ENCODE data around the gene ZNF322.

The ZNF322 gene

GRCh38 chr6:26599591-26599990 lies 60.0 kb downstream of the ZNF322 start:
- no peak for DNase-seq (ENCODE audit: low spot score)
- TF ChIP-seq CTCF (IDR thresholded peaks at IDR 0.05; ENCODE audit: extremely low read depth, insufficient read depth, missing control alignments): no peak
- in situ Hi-C loops (cut with MboI; ENCODE audit: low pct_unique_long_range_greater_than_20kb, low sequenced_read_pairs, unreplicated experiment): no loop called here

- no peak for TF ChIP-seq CTCF (IDR thresholded peaks at IDR 0.05; ENCODE audit: extremely low read depth, insufficient read depth, missing control alignments)
- no peak for DNase-seq (ENCODE audit: low spot score)
- in situ Hi-C loops (cut with MboI; ENCODE audit: low pct_unique_long_range_greater_than_20kb, low sequenced_read_pairs, unreplicated experiment): no loop called here
These were observed 60.4 kb downstream of the ZNF322 start for GRCh38 chr6:26599134-26599533.

GRCh38 chr6:26598267-26598666 lies 61.3 kb downstream of the ZNF322 start:
- DNase-seq (ENCODE audit: low spot score): no peak
- in situ Hi-C loops (cut with MboI; ENCODE audit: low pct_unique_long_range_greater_than_20kb, low sequenced_read_pairs, unreplicated experiment): no loop called here
- TF ChIP-seq CTCF (IDR thresholded peaks at IDR 0.05; ENCODE audit: extremely low read depth, insufficient read depth, missing control alignments): no peak

GRCh38 chr6:26597821-26598220 lies 61.7 kb downstream of the ZNF322 start:
- in situ Hi-C loops (cut with MboI; ENCODE audit: low pct_unique_long_range_greater_than_20kb, low sequenced_read_pairs, unreplicated experiment): no loop called here
- no peak for DNase-seq (ENCODE audit: low spot score)
- TF ChIP-seq CTCF (IDR thresholded peaks at IDR 0.05; ENCODE audit: extremely low read depth, insufficient read depth, missing control alignments): no peak

GRCh38 chr6:26597389-26597766 lies 62.2 kb downstream of the ZNF322 start:
- DNase-seq (ENCODE audit: low spot score): no peak
- in situ Hi-C loops (cut with MboI; ENCODE audit: low pct_unique_long_range_greater_than_20kb, low sequenced_read_pairs, unreplicated experiment): no loop called here
- no peak for TF ChIP-seq CTCF (IDR thresholded peaks at IDR 0.05; ENCODE audit: extremely low read depth, insufficient read depth, missing control alignments)

GRCh38 chr6:26596579-26597388 lies 62.8 kb downstream of the ZNF322 start, which contains the start of gene ABT1:
Gene ABT1 (plus strand): TSS chr6:26596953. CDS start chr6:26596983, 30 bp downstream.
- in situ Hi-C loops (cut with MboI; ENCODE audit: low pct_unique_long_range_greater_than_20kb, low sequenced_read_pairs, unreplicated experiment): no loop called here
- DNase-seq (ENCODE audit: low spot score): peak; percentile 94
- no peak for TF ChIP-seq CTCF (IDR thresholded peaks at IDR 0.05; ENCODE audit: extremely low read depth, insufficient read depth, missing control alignments)

Data from GM13977 (cell line).